ENCODE results near the gene CLMP. TPM values are rescaled to one million over a fixed set of nuclear protein-coding genes. Genes with fewer than 3 reads are reported as not detected.
"Not testable (repeated sequence)": the region's sequence is repeated elsewhere in the genome, so short reads cannot be mapped to it uniquely, and the experiment has no call there.

The CLMP gene
- total RNA-seq, 1 experiment from 2014 or later: 3.2 TPM

GRCh38 chr11:123135863-123136446 lies 59.1 kb downstream of the CLMP start:
- RAD21 ChIA-PET (ENCODE audit: low non-redundant PET in 1 of 2, low total read pairs in 2 of 2, uncharacterized antibody in 2 of 2, unreplicated experiment in 2 of 2): no interaction called here
- Histone ChIP-seq H3K36me3 (ENCODE audit: control insufficient read depth in 1 of 2, insufficient read depth in 2 of 2, low read length in 2 of 2) (no peaks in the 10 kb centered on the region), H3K79me2 (ENCODE audit: insufficient read depth, low read length) (no peaks in the 10 kb centered on the region), H3K4me3 (replicated peaks in 1 of 2; ENCODE audit: low read depth in 1 of 2, low read length in 2 of 2) (no peak overlapping the region), H3K9me3 (ENCODE audit: control insufficient read depth in 1 of 2, insufficient read depth in 1 of 2, low read depth in 1 of 2, low read length in 2 of 2) (no peaks in the 10 kb centered on the region), H3K9me2 (ENCODE audit: insufficient read depth) (no peaks in the 10 kb centered on the region), H4K20me1 (ENCODE audit: insufficient read depth) (no peaks in the 10 kb centered on the region), H3K27ac (ENCODE audit: low read depth, low read length) (no peak overlapping the region), H3K4me2 (ENCODE audit: low read length) (no peak overlapping the region), H2AFZ (ENCODE audit: low read depth, low read length, poor library complexity, severe bottlenecking) (no peak overlapping the region), H3K27me3 (ENCODE audit: insufficient read depth, low read length) (no peaks in the 10 kb centered on the region), H3K9ac (ENCODE audit: low read length) (no peak overlapping the region), H3K4me1 (ENCODE audit: control insufficient read depth in 1 of 2, insufficient read depth in 2 of 2, low read length in 2 of 2) (no peaks in the 10 kb centered on the region)
- ATAC-seq: no peak
- TF ChIP-seq SRF (IDR thresholded peaks at IDR 0.05; ENCODE audit: low read depth): no peak
- CTCF ChIA-PET: no interaction called here
- DNase-seq (ENCODE audit: low read depth, low spot score): no peak
- no TSS peak for BruUV-seq (replicated peaks)
- intact Hi-C loops (cut with micrococcal nuclease): no loop called here
- POLR2A ChIA-PET: no interaction called here

GRCh38 chr11:123132881-123133280 lies 62.2 kb downstream of the CLMP start:
- H3K9ac ChIP-seq (ENCODE audit: low read length): no peak overlapping the region
- DNase-seq (ENCODE audit: low read depth, low spot score): no peak
- no peaks in the 10 kb centered on the region for H3K9me3 ChIP-seq (ENCODE audit: control insufficient read depth in 1 of 2, insufficient read depth in 1 of 2, low read depth in 1 of 2, low read length in 2 of 2)
- H4K20me1 ChIP-seq (ENCODE audit: insufficient read depth): no peaks in the 10 kb centered on the region
- no peaks in the 10 kb centered on the region for H3K27me3 ChIP-seq (ENCODE audit: insufficient read depth, low read length)
- TF ChIP-seq FOSL1 (IDR thresholded peaks at IDR 0.05; ENCODE audit: low read depth): no peak
- TF ChIP-seq, protein P1, sequence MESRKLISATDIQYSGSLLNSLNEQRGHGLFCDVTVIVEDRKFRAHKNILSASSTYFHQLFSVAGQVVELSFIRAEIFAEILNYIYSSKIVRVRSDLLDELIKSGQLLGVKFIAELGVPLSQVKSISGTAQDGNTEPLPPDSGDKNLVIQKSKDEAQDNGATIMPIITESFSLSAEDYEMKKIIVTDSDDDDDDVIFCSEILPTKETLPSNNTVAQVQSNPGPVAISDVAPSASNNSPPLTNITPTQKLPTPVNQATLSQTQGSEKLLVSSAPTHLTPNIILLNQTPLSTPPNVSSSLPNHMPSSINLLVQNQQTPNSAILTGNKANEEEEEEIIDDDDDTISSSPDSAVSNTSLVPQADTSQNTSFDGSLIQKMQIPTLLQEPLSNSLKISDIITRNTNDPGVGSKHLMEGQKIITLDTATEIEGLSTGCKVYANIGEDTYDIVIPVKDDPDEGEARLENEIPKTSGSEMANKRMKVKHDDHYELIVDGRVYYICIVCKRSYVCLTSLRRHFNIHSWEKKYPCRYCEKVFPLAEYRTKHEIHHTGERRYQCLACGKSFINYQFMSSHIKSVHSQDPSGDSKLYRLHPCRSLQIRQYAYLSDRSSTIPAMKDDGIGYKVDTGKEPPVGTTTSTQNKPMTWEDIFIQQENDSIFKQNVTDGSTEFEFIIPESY (IDR thresholded peaks at IDR 0.05; ENCODE audit: extremely low read depth, insufficient replicate concordance, low read length): no peak
- TF ChIP-seq ELF1 (IDR thresholded peaks at IDR 0.05; ENCODE audit: borderline replicate concordance, low read depth): no peak
- no peak for TF ChIP-seq ZFX (IDR thresholded peaks at IDR 0.05)
- TF ChIP-seq SP1 (IDR thresholded peaks at IDR 0.05; ENCODE audit: low read depth): no peak
- no peak for TF ChIP-seq SRF (IDR thresholded peaks at IDR 0.05; ENCODE audit: low read depth)
- TF ChIP-seq POLR2A (IDR thresholded peaks at IDR 0.05; ENCODE audit: borderline replicate concordance, extremely low read depth, insufficient read depth, insufficient read length): no peak
- no peak overlapping the region for H3K27ac ChIP-seq (ENCODE audit: low read depth, low read length)
- no peak overlapping the region for H3K4me2 ChIP-seq (ENCODE audit: low read length)
- no peaks in the 10 kb centered on the region for H3K79me2 ChIP-seq (ENCODE audit: insufficient read depth, low read length)
- H2AFZ ChIP-seq (ENCODE audit: low read depth, low read length, poor library complexity, severe bottlenecking): no peak overlapping the region
- H3K4me3 ChIP-seq (replicated peaks in 1 of 2; ENCODE audit: low read depth in 1 of 2, low read length in 2 of 2): no peak overlapping the region
- H3K36me3 ChIP-seq (ENCODE audit: control insufficient read depth in 1 of 2, insufficient read depth in 2 of 2, low read length in 2 of 2): no peaks in the 10 kb centered on the region
- ATAC-seq: no peak
- H3K9me2 ChIP-seq (ENCODE audit: insufficient read depth): no peaks in the 10 kb centered on the region
- ChIA-PET CTCF (no interaction called here), POLR2A (no interaction called here), RAD21 (ENCODE audit: low non-redundant PET in 1 of 2, low total read pairs in 2 of 2, uncharacterized antibody in 2 of 2, unreplicated experiment in 2 of 2) (no interaction called here)
- BruUV-seq (replicated peaks): no TSS peak
- no peaks in the 10 kb centered on the region for H3K4me1 ChIP-seq (ENCODE audit: control insufficient read depth in 1 of 2, insufficient read depth in 2 of 2, low read length in 2 of 2)
- intact Hi-C loops (cut with micrococcal nuclease): no loop called here

- ATAC-seq: not testable (repeated sequence)
These were observed 62.8 kb downstream of the CLMP start for GRCh38 chr11:123132034-123132766.

More at GRCh38 chr11:123132034-123132766, 62.8 kb downstream of the CLMP start:
- BruUV-seq (replicated peaks); H3K4me2 ChIP-seq (ENCODE audit: low read length); H3K9me3 ChIP-seq (ENCODE audit: control insufficient read depth in 1 of 2, insufficient read depth in 1 of 2, low read depth in 1 of 2, low read length in 2 of 2); intact Hi-C loops (cut with micrococcal nuclease); H3K79me2 ChIP-seq (ENCODE audit: insufficient read depth, low read length); H3K9me2 ChIP-seq (ENCODE audit: insufficient read depth); H3K36me3 ChIP-seq (ENCODE audit: control insufficient read depth in 1 of 2, insufficient read depth in 2 of 2, low read length in 2 of 2); H4K20me1 ChIP-seq (ENCODE audit: insufficient read depth); H3K27ac ChIP-seq (ENCODE audit: low read depth, low read length); H3K27me3 ChIP-seq (ENCODE audit: insufficient read depth, low read length); DNase-seq (ENCODE audit: low read depth, low spot score); H3K9ac ChIP-seq (ENCODE audit: low read length); CTCF ChIA-PET; H3K4me3 ChIP-seq (replicated peaks in 1 of 2; ENCODE audit: low read depth in 1 of 2, low read length in 2 of 2); RAD21 ChIA-PET (ENCODE audit: low non-redundant PET in 1 of 2, low total read pairs in 2 of 2, uncharacterized antibody in 2 of 2, unreplicated experiment in 2 of 2); H2AFZ ChIP-seq (ENCODE audit: low read depth, low read length, poor library complexity, severe bottlenecking); H3K4me1 ChIP-seq (ENCODE audit: control insufficient read depth in 1 of 2, insufficient read depth in 2 of 2, low read length in 2 of 2); POLR2A ChIA-PET: not testable (repeated sequence)

Data from HCT116 (cell line).